ENCODE data around the gene MEGF11.

Gene MEGF11

GRCh38 chr15:66231394-66232266 lies 21.9 kb downstream of the MEGF11 start:
- no peak for TF ChIP-seq CTCF (IDR thresholded peaks at IDR 0.05; ENCODE audit: extremely low read depth, missing control alignments)
- DNase-seq (ENCODE audit: low spot score) = no peak

- no peak for DNase-seq (ENCODE audit: low spot score)
- no peak for TF ChIP-seq CTCF (IDR thresholded peaks at IDR 0.05; ENCODE audit: extremely low read depth, missing control alignments)
Measured at GRCh38 chr15:66229790-66230465, 23.6 kb downstream of the MEGF11 start.

GRCh38 chr15:66228807-66229735 lies 24.5 kb downstream of the MEGF11 start:
- no peak for DNase-seq (ENCODE audit: low spot score)
- TF ChIP-seq CTCF (IDR thresholded peaks at IDR 0.05; ENCODE audit: extremely low read depth, missing control alignments) = no peak

GRCh38 chr15:66226736-66227135 lies 26.8 kb downstream of the MEGF11 start:
- TF ChIP-seq CTCF (IDR thresholded peaks at IDR 0.05; ENCODE audit: extremely low read depth, missing control alignments) = no peak
- no peak for DNase-seq (ENCODE audit: low spot score)

GRCh38 chr15:66225656-66226274 lies 27.8 kb downstream of the MEGF11 start:
- no peak for TF ChIP-seq CTCF (IDR thresholded peaks at IDR 0.05; ENCODE audit: extremely low read depth, missing control alignments)
- DNase-seq (ENCODE audit: low spot score) = no peak

- no peak for TF ChIP-seq CTCF (IDR thresholded peaks at IDR 0.05; ENCODE audit: extremely low read depth, missing control alignments)
- no peak for DNase-seq (ENCODE audit: low spot score)
Measured at GRCh38 chr15:66224946-66225345, 28.6 kb downstream of the MEGF11 start.

Measured in GM20000 (cell line).